Hematopoietic multipotent progenitor cell treated with erythropoietin and hydrocortisone succinate and interleukin-3 and kit ligand, for 17 days (in vitro differentiated cells): ENCODE measurements around the gene SLC12A3.

Experiments used
- DNase-seq: peaks from one replicate; pipeline ENCODE4 v3.0.0-alpha.2; 2015; ENCODE audit warnings: low spot score

Gene SLC12A3

DNA sequence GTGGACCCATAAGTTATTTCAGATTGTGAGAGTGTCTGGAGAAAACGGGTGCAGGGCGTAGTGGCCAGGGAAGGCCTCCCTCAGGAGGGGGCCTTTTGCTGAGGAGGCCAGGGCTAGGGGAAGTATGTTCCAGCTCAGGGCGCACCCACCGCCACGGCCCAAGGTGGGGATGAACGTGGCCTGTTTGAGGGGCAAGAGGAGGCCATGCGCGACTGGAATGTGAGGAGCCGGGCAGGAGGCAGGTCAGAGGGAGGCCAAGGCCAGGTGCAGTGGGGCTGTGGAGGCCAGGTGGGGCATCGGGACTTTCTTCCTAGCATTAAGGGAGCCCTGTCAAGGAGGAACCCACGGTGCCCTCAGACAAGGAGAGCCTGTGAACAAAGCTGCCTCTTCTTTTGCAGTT, 26.7 kb downstream of the SLC12A3 start:
- DNase-seq, result no peak

DNA sequence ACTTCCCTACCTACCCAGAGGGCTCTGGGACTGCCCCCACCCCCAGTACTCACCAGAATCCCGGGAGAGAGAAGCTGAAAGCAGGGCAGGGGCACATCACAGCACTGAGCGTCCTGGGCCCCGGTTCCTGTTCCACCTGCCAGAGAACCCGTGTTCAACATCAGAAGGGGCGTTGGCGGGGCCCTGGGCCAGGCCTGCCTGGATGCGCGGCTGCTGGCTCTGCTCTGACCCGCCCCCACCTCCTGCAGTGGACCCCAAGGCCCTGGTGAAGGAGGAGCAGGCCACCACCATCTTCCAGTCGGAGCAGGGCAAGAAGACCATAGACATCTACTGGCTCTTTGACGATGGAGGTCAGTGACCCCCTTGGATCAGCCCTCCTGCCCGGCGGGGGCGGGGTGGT, 27.7 kb downstream of the SLC12A3 start:
- DNase-seq, result no peak

DNA sequence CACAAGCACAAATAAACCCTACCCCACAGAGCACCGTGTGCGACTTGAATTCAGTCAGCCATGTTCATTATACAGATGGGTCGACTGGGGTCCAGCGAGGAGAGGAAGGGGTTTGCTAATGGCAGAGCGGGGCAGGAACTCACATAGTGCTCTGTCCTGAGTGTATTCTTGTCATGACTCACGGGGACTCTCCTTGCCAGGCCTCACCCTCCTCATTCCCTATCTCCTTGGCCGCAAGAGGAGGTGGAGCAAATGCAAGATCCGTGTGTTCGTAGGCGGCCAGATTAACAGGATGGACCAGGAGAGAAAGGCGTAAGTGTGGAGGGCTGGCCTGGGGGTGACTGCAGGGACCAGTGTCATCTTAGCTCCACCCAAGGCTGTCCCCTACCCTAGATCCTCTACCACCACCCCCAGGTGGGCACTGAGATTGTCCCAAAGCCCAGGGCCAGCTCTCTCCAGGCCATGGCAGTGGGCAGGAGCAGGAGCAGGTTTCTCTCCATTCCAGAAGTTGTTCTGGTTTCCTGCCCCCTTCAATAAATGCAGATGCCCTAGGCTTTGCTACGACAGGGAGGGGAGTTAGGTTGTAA, 29.4 kb downstream of the SLC12A3 start:
- no peak for DNase-seq

DNA sequence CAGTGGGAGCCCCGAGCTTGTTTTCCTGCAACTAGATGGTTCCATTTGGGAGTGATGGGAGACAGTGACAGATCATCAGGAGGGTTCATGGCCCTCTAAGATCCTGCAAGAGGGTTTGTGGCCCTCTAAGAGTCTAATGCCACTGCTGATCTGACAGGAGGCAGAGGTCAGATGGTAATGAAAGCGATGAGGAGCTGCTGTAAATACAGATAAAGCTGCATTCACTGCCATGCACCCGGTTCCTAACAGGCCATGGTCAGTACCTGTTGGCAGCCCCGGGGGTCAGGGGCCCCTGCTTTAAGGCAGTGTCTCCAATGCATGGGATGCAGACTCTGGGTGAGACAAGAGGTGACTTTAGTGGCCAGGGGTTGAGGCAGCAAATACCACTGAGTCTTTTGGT, 30.8 kb downstream of the SLC12A3 start:
- DNase-seq, result no peak

DNA sequence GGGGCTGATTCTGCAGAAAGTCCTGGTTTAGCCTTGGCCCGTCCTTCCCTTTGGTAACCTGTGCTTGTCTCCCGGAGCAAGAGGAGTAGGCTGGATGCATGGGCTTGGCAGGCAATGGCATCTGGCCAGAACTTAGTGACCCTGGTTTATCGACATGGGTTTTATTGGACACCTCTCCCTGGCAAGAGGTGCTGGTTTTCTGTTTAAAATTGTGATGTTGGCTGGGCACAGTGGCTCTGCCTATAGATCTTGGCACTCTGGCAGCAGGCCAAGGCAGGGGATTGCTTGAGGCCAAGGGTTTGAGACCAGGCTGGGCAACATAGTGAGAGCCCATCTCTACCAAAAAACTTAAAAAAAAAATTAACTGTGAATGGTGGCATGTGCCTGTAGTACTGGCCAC, 31.2 kb downstream of the SLC12A3 start:
- no peak for DNase-seq

DNA sequence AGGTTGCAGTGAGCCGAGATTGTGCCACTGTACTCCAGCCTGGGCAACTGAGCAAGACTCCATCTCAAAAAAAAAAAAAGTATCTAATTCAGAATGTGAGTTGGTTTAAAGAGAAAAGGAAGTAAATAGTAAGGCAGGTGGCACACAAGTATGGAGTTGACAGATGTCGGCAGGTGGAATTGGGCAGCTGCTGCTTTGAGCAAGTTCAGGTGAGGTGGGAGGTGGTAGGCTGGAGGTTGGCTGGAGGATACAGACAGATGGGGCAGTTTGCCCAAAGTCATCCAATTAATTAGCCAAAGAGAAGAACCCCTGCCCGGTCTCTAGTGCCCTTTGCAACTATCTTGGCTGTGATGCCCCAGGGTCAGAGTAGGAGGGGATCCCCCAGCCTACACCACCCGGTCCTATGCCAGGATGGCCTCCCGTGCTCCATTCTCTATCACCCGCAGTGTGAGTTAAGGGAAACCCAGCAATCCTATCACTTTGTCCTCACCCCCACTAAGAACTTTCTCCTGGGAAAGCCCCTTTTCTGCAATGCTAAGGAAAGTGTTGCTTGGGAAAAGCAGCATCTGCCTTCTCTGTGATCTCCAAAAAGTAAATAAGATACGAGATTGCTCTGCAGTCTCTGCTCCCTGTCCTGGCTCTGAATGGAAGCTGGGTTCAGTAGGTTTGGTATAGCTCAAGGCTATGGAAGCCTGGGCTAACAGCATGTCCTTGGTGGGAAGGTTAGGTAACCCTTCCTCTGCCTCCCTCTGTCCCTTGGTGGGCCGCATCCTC, 32.2 kb downstream of the SLC12A3 start:
- no peak for DNase-seq

DNA sequence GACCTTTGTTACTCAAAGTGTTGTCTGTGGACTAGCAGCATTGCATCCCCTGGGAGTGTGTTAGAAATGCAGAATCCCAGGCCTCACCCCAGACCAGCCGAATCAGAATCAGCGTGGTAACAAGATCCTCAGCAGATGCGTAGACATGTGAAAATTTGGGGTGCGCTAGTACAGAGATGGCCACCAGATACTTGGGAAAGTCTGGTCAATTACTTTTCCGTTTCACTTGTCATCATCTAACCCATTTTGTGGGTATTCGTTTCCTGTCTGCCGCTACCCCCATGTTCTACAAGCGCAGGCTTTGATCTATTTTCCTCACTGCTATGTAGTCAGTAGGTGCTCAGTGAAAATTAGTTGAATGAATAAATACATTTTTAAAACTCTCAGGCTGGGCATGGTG, 33.8 kb downstream of the SLC12A3 start:
- no peak for DNase-seq

DNA sequence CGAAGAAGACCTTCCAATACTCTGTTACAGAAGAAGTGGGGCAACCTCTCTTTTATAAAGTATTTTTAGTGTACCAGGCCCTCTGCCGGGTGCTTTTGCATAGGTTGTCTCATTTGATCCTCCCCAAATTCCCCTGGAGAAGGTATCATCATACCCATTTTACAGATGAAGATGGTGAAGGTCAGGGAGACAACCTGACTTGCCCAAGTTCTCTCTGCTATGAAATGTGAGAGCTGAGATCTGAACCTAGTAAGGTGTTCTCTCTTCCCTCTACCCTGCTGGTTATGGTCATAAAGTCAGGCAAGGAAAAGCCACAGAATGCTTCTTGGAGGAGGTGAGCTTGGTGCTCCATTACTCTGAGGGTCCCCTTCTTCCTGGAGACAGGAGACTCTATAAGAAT, 38.9 kb downstream of the SLC12A3 start:
- DNase-seq, result no peak

DNA sequence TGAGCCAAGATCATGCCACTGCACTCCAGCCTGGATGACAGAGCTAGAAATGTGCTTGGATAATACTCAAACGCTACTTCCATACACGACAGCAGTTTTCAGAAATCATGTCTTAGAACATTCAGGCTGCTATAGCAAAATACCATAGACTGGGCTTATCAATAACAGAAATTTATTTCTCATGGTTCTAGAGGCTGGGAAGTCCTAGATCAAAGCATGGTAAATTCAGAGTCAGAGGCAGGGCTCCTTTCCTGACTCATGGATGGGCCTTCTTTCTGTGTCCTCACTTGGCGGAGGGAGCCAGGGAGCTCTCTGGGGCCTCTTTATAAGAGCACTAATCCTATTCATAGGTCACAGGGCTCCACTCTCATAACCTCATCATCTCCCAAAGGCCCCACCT, 42.4 kb downstream of the SLC12A3 start:
- DNase-seq, result no peak

DNA sequence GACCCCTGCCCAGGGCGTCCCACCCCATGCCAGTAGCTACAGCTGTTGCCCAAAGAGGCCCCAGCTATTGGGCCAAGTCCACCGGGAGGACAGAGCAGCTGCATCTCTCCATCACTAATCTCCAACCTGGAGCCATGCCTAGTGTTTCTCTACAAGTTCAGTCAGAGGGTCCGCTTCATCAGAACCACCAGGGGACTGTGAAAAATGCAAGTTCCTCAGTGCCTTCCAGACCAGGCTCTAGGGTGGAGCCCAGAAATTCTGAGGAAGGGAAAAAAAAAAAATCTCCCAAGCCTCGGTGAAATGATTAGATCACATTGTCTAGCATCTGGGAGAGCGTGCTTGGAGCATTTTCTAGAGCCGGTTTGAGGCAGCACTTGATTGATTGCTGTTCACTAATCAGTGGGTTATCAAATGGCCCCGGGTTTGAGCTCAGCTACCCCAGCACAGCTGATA, 44.5 kb downstream of the SLC12A3 start:
- no peak for DNase-seq

DNA sequence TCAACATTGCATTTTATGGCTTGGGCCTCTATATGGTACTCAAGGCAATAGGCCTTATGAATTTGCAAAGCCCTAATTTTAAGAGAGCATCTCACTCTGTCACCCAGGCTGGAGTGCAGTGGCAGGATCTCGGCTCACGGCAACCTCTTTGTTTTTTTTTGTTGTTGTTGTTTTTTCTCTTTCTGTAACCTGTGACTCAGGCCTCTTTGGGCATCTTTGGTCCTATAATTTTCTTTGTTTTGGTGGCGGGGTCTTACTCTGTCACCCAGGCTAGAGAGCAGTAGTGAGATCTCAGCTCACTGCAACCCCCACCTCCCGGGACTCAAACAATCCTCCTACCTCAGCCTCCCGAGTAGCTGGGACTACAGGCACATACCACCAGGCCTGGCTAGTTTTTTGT, 45.1 kb downstream of the SLC12A3 start:
- DNase-seq, result no peak

DNA sequence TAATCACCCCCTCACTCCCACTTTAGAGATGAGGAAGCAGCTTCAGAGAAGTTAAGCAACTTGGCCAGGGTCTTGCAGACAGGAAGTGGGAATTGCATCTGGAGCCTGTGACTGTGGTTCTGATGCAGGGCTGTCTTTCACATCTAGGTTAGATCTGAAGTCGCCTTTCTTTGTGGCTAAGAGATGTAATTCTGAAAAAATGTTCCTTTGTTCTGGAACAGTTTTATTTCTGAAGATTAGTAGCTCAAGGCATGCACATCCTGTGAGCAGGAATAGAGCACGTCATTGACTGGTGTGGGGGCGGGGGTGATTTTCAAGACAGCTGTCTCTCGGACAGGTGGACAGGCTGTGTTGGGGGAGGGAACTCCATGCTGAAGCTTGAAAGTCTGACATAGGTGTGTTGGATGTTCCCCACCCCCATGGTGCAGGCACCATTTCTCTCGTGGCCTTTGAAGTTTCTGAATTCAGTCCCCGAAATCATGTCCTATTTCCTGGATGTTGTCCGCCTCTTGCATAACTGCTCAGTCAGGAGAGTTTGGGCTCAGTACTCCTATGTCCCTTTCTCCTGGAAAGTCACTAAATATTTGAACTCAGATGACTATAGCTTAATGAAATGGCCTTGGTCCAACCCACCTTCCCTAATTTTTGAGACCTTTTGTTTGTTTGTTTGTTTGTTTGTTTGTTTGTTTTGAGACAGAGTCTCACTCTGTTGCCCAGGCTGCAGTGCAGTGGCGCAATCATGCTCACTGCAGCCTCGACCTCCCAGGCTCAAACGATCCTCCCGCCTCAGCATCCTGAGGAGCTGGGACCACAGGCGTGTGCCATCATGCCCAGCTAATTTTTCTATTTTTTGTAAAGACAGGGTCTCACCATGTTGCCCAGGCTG, 45.9 kb downstream of the SLC12A3 start:
- DNase-seq, result no peak

DNA sequence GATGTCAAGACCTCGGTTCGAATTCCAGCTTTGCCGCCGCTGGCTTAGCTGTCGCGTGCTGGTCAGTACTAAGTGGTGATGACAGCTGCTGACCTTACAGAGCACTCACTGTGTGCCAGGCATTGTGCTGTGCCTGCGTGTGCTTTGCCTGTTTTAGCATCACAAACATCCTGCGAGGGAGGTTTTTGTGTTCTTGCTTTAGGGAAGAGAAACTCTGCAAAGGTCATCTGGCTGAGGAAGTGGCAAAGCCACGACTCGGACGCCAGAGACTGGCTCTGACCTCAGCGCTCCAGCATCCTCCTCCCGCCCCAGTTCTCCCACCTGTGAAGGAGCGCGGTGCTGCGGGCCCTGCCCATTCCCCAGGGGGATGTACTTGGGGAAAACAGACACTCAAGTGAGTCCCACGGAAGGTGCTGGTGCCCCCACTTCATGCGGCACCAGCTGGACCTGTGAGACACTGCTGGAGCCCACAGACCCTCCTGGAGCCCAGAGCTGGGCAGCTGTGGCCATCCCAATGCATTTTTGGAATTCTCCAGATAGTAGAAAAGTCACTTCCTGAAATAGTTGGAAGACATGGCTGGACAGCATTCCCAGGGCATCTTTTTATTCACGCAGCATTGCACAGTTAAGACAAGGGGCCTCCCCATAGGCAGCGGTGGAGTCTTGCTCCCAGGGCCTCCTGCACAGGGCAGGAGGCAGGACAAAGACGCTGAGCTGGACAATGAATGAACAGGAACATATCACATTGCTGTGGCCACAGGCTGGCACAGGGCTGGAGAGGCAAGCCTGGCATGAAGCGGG, 47.0 kb downstream of the SLC12A3 start:
- no peak for DNase-seq

DNA sequence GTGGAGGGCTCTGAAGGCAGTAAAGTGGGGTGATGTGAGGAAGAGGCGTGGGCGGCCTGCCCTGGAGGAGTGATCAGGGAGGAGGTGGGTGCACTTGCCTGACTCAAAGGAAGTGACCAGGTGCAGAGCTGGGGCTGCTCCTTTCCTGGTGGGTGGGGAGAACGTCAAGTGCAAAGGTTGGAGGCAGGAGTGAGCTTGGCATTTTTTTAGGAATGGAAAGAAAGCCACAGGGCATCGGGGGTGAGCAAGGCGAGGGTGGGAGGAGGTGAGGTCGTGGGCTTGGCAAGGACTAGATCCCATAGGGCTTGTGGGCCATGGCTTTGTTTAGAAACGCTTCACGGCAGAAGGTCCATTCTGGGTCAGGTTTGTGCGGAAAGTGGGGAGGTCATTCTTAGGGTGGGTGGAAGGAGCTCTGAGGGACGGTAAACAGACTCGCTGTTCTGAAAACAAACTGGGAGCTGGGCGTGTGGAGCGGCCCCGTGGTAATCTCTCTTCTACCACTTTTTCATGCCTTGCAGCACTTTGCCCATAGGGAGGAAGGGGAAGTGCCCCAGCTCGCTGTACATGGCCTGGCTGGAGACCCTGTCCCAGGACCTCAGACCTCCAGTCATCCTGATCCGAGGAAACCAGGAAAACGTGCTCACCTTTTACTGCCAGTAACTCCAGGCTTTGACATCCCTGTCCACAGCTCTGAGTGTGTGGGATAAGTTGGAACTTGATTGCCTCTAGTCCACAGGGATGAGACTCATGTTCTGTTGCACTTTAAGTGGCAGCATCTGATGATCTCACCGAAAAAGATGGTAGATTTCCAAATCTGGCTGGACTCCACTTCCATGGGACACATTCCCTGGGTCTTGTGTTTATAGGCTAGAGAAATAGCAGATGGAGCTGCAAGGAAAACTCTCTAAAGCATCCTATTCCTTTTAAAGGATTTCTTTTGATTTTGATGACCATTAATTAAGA, 48.0 kb downstream of the SLC12A3 start:
- DNase-seq, result no peak

DNA sequence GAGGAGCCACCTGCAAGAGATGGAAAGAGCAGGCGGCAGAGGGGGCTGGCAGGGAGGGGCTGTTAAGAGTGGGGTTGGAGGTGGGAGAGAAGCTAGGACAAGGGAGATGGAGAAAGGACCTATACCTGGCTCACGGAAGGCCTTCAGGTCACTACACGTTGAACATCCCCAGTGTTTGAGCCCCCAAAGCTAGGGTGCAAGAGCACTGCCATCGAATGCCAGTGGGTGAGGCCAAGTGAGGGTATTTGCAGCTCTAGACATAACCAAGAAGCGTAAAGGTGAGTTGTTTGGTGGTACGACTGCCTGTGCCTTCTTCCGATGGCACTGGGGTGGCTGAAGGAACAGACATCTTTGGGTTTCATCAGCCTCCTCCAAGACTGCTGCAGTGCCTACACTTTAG, 49.9 kb downstream of the SLC12A3 start:
- DNase-seq, result no peak

DNA sequence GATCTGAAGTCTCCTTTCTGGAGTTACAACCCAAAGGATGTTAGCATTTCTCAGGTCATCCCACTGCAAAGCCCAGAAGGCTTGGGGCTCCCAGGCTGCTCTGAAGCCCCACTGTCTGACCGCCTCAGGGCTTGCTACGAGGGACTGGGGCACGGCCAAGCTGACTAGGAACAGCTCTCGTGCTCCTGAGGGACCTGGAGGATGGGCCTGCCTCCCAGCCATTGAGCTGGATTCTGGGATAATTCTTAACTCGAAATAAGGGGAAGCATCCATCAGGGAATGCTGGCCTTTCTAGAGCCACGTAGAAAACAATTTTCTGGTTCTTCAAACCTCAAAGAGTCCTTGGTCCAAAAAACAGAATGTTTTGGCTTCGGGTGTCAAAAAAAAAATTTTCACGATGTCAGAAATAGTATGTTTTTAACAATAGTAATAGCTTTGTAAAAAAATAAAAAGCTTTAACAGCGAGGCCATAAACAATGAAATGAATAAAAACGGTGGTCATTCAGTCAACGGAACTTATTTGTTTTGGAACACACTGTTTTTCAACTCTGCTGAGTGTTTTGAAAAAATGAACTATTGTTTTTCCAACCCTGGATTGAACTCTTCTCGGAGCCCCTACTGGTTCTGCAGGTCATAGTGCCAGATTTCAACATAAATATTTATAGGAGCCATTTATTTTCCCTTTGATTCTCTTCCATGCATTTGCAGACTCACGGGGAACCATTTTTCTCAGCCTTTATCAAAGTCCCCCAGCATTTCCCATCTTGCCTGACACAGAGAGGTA, 50.5 kb downstream of the SLC12A3 start:
- no peak for DNase-seq

DNA sequence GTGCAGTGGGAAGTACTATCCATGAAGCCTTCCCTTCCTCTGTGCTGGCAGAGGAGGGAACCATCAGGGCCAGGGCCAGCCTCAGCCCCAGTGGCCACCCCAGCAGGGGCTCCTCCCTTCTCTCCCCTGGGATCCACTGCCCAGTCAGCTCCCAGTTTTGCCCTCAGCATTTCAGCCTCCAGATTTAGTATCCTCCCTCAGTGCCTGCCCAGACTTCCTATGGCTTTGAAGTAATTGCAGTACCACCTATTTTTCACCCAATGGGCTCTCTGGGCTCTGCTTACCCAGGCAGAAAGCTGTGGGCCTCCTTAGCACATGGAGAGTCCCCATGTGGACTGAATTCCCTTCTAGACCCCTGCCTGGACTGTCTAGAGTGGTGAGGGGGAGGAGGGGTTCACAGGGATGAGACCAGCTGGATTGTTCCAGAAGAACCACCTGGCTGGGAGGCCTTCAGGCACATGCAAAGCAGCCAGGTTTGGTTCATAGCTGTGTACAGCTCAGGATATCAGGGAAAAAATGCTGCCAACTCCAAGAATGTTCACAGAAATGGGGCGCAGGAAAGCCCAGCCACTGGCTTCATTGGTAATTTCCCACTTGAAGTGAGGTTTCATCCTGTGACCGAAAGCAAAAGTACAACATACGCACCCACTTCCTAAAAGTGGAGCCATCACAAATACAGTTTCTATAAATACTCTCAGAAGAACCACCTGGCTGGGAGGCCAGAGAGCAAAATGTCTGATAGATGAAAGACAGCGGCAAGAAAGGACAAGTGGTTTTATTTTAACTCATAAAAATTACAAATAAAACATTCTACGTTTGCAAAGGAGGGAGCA, 51.8 kb downstream of the SLC12A3 start:
- no peak for DNase-seq

DNA sequence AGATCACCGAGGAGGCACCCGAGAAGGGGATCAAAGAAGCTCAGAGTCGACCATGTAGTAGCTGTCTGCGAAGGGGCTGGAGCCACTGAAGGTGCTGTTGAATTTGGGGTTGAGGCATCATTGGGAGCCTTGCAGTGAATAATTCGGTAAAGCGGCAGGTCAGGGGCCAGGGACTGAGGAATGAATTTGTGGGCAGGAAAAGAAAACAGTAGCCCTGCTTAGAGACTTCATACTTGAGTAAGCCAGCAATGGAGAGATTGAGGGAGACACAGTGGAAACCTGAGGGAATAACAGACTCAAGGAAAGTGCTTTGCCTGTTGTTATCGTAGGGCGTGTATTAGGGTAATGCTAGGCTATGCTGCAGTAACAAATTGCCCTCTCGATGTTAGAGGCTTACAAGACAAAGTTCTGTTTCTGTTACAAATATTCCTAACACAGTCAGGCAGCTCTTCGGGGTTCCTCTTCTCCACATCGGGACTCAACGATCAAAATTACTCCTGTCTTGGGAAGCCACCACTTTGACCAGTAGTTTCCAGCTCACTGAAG, 53.5 kb downstream of the SLC12A3 start:
- no peak for DNase-seq
